Stimulated activated CD8-positive, alpha-beta memory T cell treated with anti-CD3 and anti-CD28 coated beads, Interleukin-4, amount 100 ng/mL, for 24 hours (primary cell): ENCODE results near the gene TVP23A.
A peak's percentile ranks its signal among the peaks of the same experiment; 100 is the strongest.
"Not testable (repeated sequence)": the region's sequence is repeated elsewhere in the genome, so short reads cannot be mapped to it uniquely, and the experiment has no call there.

Source experiments
- DNase-seq: peaks from one replicate; pipeline ENCODE4 v3.0.0-alpha.2; 2020; ENCODE audit warnings: low read depth

Gene TVP23A

GRCh38 chr16:10799736-10800135 is 18.9 kb downstream of the TVP23A start:
- no peak for DNase-seq

GRCh38 chr16:10791048-10791447 is 27.5 kb downstream of the TVP23A start:
- no peak for DNase-seq

GRCh38 chr16:10788630-10789029 is 30.0 kb downstream of the TVP23A start:
- not testable (repeated sequence) for DNase-seq

- DNase-seq, result no peak
Measured at GRCh38 chr16:10787304-10787703, 31.3 kb downstream of the TVP23A start.

- DNase-seq, result no peak
Measured at GRCh38 chr16:10782628-10783027, 36.0 kb downstream of the TVP23A start.

GRCh38 chr16:10780628-10781027 is 38.0 kb downstream of the TVP23A start:
- DNase-seq, result no peak

GRCh38 chr16:10779908-10780307 is 38.7 kb downstream of the TVP23A start:
- not testable (repeated sequence) for DNase-seq

- DNase-seq, result no peak
Measured at GRCh38 chr16:10777356-10777755, 41.2 kb downstream of the TVP23A start.

GRCh38 chr16:10776923-10777322 is 41.7 kb downstream of the TVP23A start:
- not testable (repeated sequence) for DNase-seq

GRCh38 chr16:10776280-10776679 is 42.3 kb downstream of the TVP23A start:
- no peak for DNase-seq

- DNase-seq, result no peak
Measured at GRCh38 chr16:10770907-10771306, 47.7 kb downstream of the TVP23A start.

- DNase-seq, result no peak
Measured at GRCh38 chr16:10769381-10769780, 49.2 kb downstream of the TVP23A start.

GRCh38 chr16:10767127-10767526 is 51.5 kb downstream of the TVP23A start:
- no peak for DNase-seq

GRCh38 chr16:10765772-10766171 is 52.8 kb downstream of the TVP23A start:
- peak; percentile 11 for DNase-seq

- no peak for DNase-seq
Measured at GRCh38 chr16:10763456-10763855, 55.1 kb downstream of the TVP23A start.

- no peak for DNase-seq
Measured at GRCh38 chr16:10762336-10763016, 56.1 kb downstream of the TVP23A start.

- no peak for DNase-seq
Measured at GRCh38 chr16:10761373-10761772, 57.2 kb downstream of the TVP23A start.

GRCh38 chr16:10760858-10761257 is 57.7 kb downstream of the TVP23A start:
- DNase-seq, result no peak

GRCh38 chr16:10756574-10756973 is 62.0 kb downstream of the TVP23A start:
- DNase-seq, result no peak

GRCh38 chr16:10754941-10755340 is 63.7 kb downstream of the TVP23A start:
- no peak for DNase-seq

- DNase-seq, result no peak
Measured at GRCh38 chr16:10753670-10754069, 64.9 kb downstream of the TVP23A start.

GRCh38 chr16:10752843-10753523 is 65.6 kb downstream of the TVP23A start:
- no peak for DNase-seq

- no peak for DNase-seq
Measured at GRCh38 chr16:10751291-10751697, 67.3 kb downstream of the TVP23A start.

- DNase-seq, result no peak
Measured at GRCh38 chr16:10750793-10751192, 67.8 kb downstream of the TVP23A start.
